ENCODE measurements around the gene CYBC1.

CYBC1 gene

GRCh38 chr17:82450357-82451106, at the start of gene CYBC1:
Gene CYBC1 (minus strand): TSS chr17:82450752. CDS start chr17:82449254, 1,498 bp downstream.
- Histone ChIP-seq H3K4me1 (peaks cover 50% of the 10 kb centered on the region), H4K20me1 (peaks cover under 1% of the 10 kb centered on the region; the same call in 1 of the 2 replicates), H3K36me3 (peaks cover 14% of the 10 kb centered on the region), H3K4me3 (peak within 1 kb of the TSS; percentile 99), H3K27me3 (no peaks in the 10 kb centered on the region), H3K9me3 (peaks cover 26% of the 10 kb centered on the region), H3K27ac (peak within 1 kb of the TSS; percentile 100), H3K9ac (peak within 1 kb of the TSS; percentile 100), H3K4me2 (peak within 1 kb of the TSS; percentile 93)
- TF ChIP-seq Cebpa-rat (IDR thresholded peaks at IDR 0.05): no peak

- peaks cover 88% of the 10 kb centered on the region for H3K4me1 ChIP-seq
- peak overlapping the region; percentile 75 for H3K9ac ChIP-seq
- TF ChIP-seq Cebpa-rat (IDR thresholded peaks at IDR 0.05): no peak
- H3K4me3 ChIP-seq: peak overlapping the region; percentile 63
- no peaks in the 10 kb centered on the region for H4K20me1 ChIP-seq
- H3K9me3 ChIP-seq: no peaks in the 10 kb centered on the region
- no peaks in the 10 kb centered on the region for H3K36me3 ChIP-seq
- H3K27me3 ChIP-seq: no peaks in the 10 kb centered on the region
- H3K27ac ChIP-seq: peak overlapping the region; percentile 84
- H3K4me2 ChIP-seq: peak overlapping the region; percentile 85
These were observed 47.2 kb upstream of the CYBC1 start for GRCh38 chr17:82497483-82498405.

GRCh38 chr17:82496529-82497434, 46.2 kb upstream of the CYBC1 start:
- Histone ChIP-seq H3K36me3 (no peaks in the 10 kb centered on the region), H3K4me2 (peak overlapping the region; percentile 84), H3K9me3 (no peaks in the 10 kb centered on the region), H4K20me1 (no peaks in the 10 kb centered on the region), H3K4me3 (peak overlapping the region; percentile 66), H3K9ac (peak overlapping the region; percentile 66), H3K27me3 (no peaks in the 10 kb centered on the region), H3K27ac (peak overlapping the region; percentile 74), H3K4me1 (peaks cover 84% of the 10 kb centered on the region)
- no peak for TF ChIP-seq Cebpa-rat (IDR thresholded peaks at IDR 0.05)

GRCh38 chr17:82495844-82496528, 45.4 kb upstream of the CYBC1 start:
- Histone ChIP-seq H3K27ac (peak overlapping the region; percentile 20; the same call in 1 of the 2 replicates), H3K4me2 (peak overlapping the region; percentile 84)

GRCh38 chr17:82494236-82495055, 43.9 kb upstream of the CYBC1 start:
- Histone ChIP-seq H3K36me3 (peaks cover 2% of the 10 kb centered on the region), H3K4me3 (no peak overlapping the region), H3K4me1 (peaks cover 89% of the 10 kb centered on the region), H3K4me2 (peak overlapping the region; percentile 84), H3K9me3 (no peaks in the 10 kb centered on the region), H3K9ac (no peak overlapping the region), H3K27ac (peak overlapping the region; percentile 50), H4K20me1 (no peaks in the 10 kb centered on the region), H3K27me3 (no peaks in the 10 kb centered on the region)
- TF ChIP-seq Cebpa-rat (IDR thresholded peaks at IDR 0.05): no peak

More at GRCh38 chr17:82495844-82496528, 45.4 kb upstream of the CYBC1 start:
- H3K36me3 ChIP-seq: no peaks in the 10 kb centered on the region
- H3K9ac ChIP-seq: no peak overlapping the region
- peaks cover 84% of the 10 kb centered on the region for H3K4me1 ChIP-seq
- no peak for TF ChIP-seq Cebpa-rat (IDR thresholded peaks at IDR 0.05)
- no peak overlapping the region for H3K4me3 ChIP-seq
- no peaks in the 10 kb centered on the region for H4K20me1 ChIP-seq
- no peaks in the 10 kb centered on the region for H3K9me3 ChIP-seq
- H3K27me3 ChIP-seq: no peaks in the 10 kb centered on the region

GRCh38 chr17:82493226-82493781, 42.8 kb upstream of the CYBC1 start:
- Histone ChIP-seq H4K20me1 (no peaks in the 10 kb centered on the region), H3K9me3 (no peaks in the 10 kb centered on the region), H3K4me2 (peak overlapping the region; percentile 5; the same call in 1 of the 2 replicates), H3K4me1 (peaks cover 87% of the 10 kb centered on the region), H3K27ac (peak overlapping the region; percentile 49), H3K27me3 (no peaks in the 10 kb centered on the region), H3K4me3 (no peak overlapping the region), H3K36me3 (peaks cover 13% of the 10 kb centered on the region), H3K9ac (peak overlapping the region; percentile 48; the same call in 1 of the 2 replicates)
- TF ChIP-seq Cebpa-rat (IDR thresholded peaks at IDR 0.05): no peak

GRCh38 chr17:82492643-82493225, 42.2 kb upstream of the CYBC1 start:
- H3K4me2 ChIP-seq: peak overlapping the region; percentile 5; the same call in 1 of the 2 replicates
- no peak overlapping the region for H3K4me3 ChIP-seq
- no peaks in the 10 kb centered on the region for H3K9me3 ChIP-seq
- no peak for TF ChIP-seq Cebpa-rat (IDR thresholded peaks at IDR 0.05)
- peak overlapping the region; percentile 48; the same call in 1 of the 2 replicates for H3K9ac ChIP-seq
- peak overlapping the region; percentile 49 for H3K27ac ChIP-seq
- H3K27me3 ChIP-seq: no peaks in the 10 kb centered on the region
- H4K20me1 ChIP-seq: no peaks in the 10 kb centered on the region
- peaks cover 82% of the 10 kb centered on the region for H3K4me1 ChIP-seq
- peaks cover 19% of the 10 kb centered on the region for H3K36me3 ChIP-seq

All from BLaER1 (cell line).